ENCODE results near the gene CDC42EP2.

The CDC42EP2 gene

GRCh38 chr11:65293909-65294381 lies 20.7 kb upstream of the CDC42EP2 start:
- DNase-seq (ENCODE audit: low read depth, low spot score), result no peak
- peaks cover 85% of the 10 kb centered on the region for H3K36me3 ChIP-seq (ENCODE audit: insufficient read depth, low read length)
- H3K9me3 ChIP-seq (ENCODE audit: low read depth, low read length), result no peaks in the 10 kb centered on the region
- H3K9ac ChIP-seq (ENCODE audit: insufficient read length), result no peak overlapping the region
- H3K27ac ChIP-seq, result no peak overlapping the region
- TF ChIP-seq FOXP2 (optimal IDR thresholded peaks at IDR 0.05; ENCODE audit: control extremely low read depth, extremely low read length, insufficient read depth) (no peak), POLR2AphosphoS5 (IDR thresholded peaks at IDR 0.05; ENCODE audit: borderline replicate concordance, low read depth, low read length) (no peak), EZH2 (IDR thresholded peaks at IDR 0.05) (no peak)
- no peak overlapping the region for H3K4me3 ChIP-seq

GRCh38 chr11:65295001-65295400 lies 19.7 kb upstream of the CDC42EP2 start:
- Histone ChIP-seq H3K4me3 (no peak overlapping the region), H3K9ac (ENCODE audit: insufficient read length) (no peak overlapping the region), H3K27ac (no peak overlapping the region), H3K36me3 (ENCODE audit: insufficient read depth, low read length) (peaks cover 78% of the 10 kb centered on the region), H3K9me3 (ENCODE audit: low read depth, low read length) (no peaks in the 10 kb centered on the region)
- no peak for DNase-seq (ENCODE audit: low read depth, low spot score)
- TF ChIP-seq FOXP2 (optimal IDR thresholded peaks at IDR 0.05; ENCODE audit: control extremely low read depth, extremely low read length, insufficient read depth) (no peak), POLR2AphosphoS5 (IDR thresholded peaks at IDR 0.05; ENCODE audit: borderline replicate concordance, low read depth, low read length) (no peak), EZH2 (IDR thresholded peaks at IDR 0.05) (no peak)

- Histone ChIP-seq H3K36me3 (ENCODE audit: insufficient read depth, low read length) (peaks cover 71% of the 10 kb centered on the region), H3K27ac (no peak overlapping the region), H3K9me3 (ENCODE audit: low read depth, low read length) (no peaks in the 10 kb centered on the region), H3K9ac (ENCODE audit: insufficient read length) (no peak overlapping the region), H3K4me3 (no peak overlapping the region)
- TF ChIP-seq FOXP2 (optimal IDR thresholded peaks at IDR 0.05; ENCODE audit: control extremely low read depth, extremely low read length, insufficient read depth), result no peak
- no peak for DNase-seq (ENCODE audit: low read depth, low spot score)
Measured at GRCh38 chr11:65295571-65296341, 18.9 kb upstream of the CDC42EP2 start.

- no peak overlapping the region for H3K4me3 ChIP-seq
- H3K9me3 ChIP-seq (ENCODE audit: low read depth, low read length), result no peaks in the 10 kb centered on the region
- no peak overlapping the region for H3K27ac ChIP-seq
- TF ChIP-seq POLR2AphosphoS5 (IDR thresholded peaks at IDR 0.05; ENCODE audit: borderline replicate concordance, low read depth, low read length), result no peak
- no peak for TF ChIP-seq EZH2 (IDR thresholded peaks at IDR 0.05)
- no peak for TF ChIP-seq FOXP2 (optimal IDR thresholded peaks at IDR 0.05; ENCODE audit: control extremely low read depth, extremely low read length, insufficient read depth)
- H3K36me3 ChIP-seq (ENCODE audit: insufficient read depth, low read length), result peaks cover 61% of the 10 kb centered on the region
- no peak for DNase-seq (ENCODE audit: low read depth, low spot score)
- H3K9ac ChIP-seq (ENCODE audit: insufficient read length), result no peak overlapping the region
Measured at GRCh38 chr11:65297026-65297672, 17.5 kb upstream of the CDC42EP2 start.

GRCh38 chr11:65298131-65298535 lies 16.5 kb upstream of the CDC42EP2 start:
- no peak overlapping the region for H3K4me3 ChIP-seq
- no peak overlapping the region for H3K27ac ChIP-seq
- peaks cover 52% of the 10 kb centered on the region for H3K36me3 ChIP-seq (ENCODE audit: insufficient read depth, low read length)
- DNase-seq (ENCODE audit: low read depth, low spot score), result no peak
- H3K9me3 ChIP-seq (ENCODE audit: low read depth, low read length), result no peaks in the 10 kb centered on the region
- TF ChIP-seq FOXP2 (optimal IDR thresholded peaks at IDR 0.05; ENCODE audit: control extremely low read depth, extremely low read length, insufficient read depth), result no peak
- TF ChIP-seq POLR2AphosphoS5 (IDR thresholded peaks at IDR 0.05; ENCODE audit: borderline replicate concordance, low read depth, low read length), result no peak
- H3K9ac ChIP-seq (ENCODE audit: insufficient read length), result no peak overlapping the region

- H3K9me3 ChIP-seq (ENCODE audit: low read depth, low read length), result no peaks in the 10 kb centered on the region
- TF ChIP-seq EZH2 (IDR thresholded peaks at IDR 0.05), result no peak
- TF ChIP-seq FOXP2 (optimal IDR thresholded peaks at IDR 0.05; ENCODE audit: control extremely low read depth, extremely low read length, insufficient read depth), result no peak
- TF ChIP-seq POLR2AphosphoS5 (IDR thresholded peaks at IDR 0.05; ENCODE audit: borderline replicate concordance, low read depth, low read length), result no peak
- no peak overlapping the region for H3K27ac ChIP-seq
- H3K4me3 ChIP-seq, result no peak overlapping the region
- no peak overlapping the region for H3K9ac ChIP-seq (ENCODE audit: insufficient read length)
- peaks cover 46% of the 10 kb centered on the region for H3K36me3 ChIP-seq (ENCODE audit: insufficient read depth, low read length)
- DNase-seq (ENCODE audit: low read depth, low spot score), result no peak
Measured at GRCh38 chr11:65298655-65299179, 15.9 kb upstream of the CDC42EP2 start.

- Histone ChIP-seq H3K4me3 (no peak overlapping the region), H3K36me3 (ENCODE audit: insufficient read depth, low read length) (peaks cover 26% of the 10 kb centered on the region), H3K9me3 (ENCODE audit: low read depth, low read length) (no peaks in the 10 kb centered on the region), H3K9ac (ENCODE audit: insufficient read length) (no peak overlapping the region), H3K27ac (no peak overlapping the region)
- DNase-seq (ENCODE audit: low read depth, low spot score), result no peak
- TF ChIP-seq FOXP2 (optimal IDR thresholded peaks at IDR 0.05; ENCODE audit: control extremely low read depth, extremely low read length, insufficient read depth), result no peak
- no peak for TF ChIP-seq EZH2 (IDR thresholded peaks at IDR 0.05)
- no peak for TF ChIP-seq POLR2AphosphoS5 (IDR thresholded peaks at IDR 0.05; ENCODE audit: borderline replicate concordance, low read depth, low read length)
Measured at GRCh38 chr11:65300621-65301275, 13.9 kb upstream of the CDC42EP2 start.

Measured in SK-N-MC (cell line).